Dermis microvascular lymphatic vessel endothelial cell (primary cell): Measurements from ENCODE around the gene C17orf50. TPM values are rescaled to one million over a fixed set of nuclear protein-coding genes. Genes with fewer than 3 reads are reported as not detected.

Experiments
- DNase-seq, 2 donors: peaks; one replicate each; pipeline versions ENCODE4 v3.0.0 to v3.0.0-alpha.2; 2010; ENCODE audit warnings: low read depth in 2 of 2
- total RNA-seq: library from RNA; depleted of rRNA; stranded (reverse); fragments of >200 nt; gene quantifications from 2 replicates; pipeline ENCODE4 v1.2.1, GENCODE V29; 2014

C17orf50 gene
- total RNA-seq, 1 donor from 2014 or later, result not detected

DNA sequence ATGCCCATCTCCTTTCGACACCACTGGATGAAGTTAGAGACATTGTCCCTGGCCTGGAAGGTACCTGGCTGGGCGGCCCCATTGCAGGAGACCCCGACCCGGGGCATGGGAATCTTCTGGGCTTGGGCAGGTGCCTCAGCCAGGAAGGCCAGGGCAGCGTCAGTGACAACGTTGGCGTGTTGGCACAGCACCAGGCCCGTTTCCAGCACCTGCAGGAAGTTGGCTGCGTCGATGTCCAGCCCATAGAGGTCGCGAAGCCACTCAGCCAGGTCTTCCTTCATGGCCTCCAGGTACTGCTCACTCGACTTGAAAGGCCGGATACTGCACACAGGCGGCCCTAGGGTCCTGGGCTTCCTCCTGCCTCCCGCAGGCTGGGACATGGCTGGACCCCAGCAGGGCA, 8.2 kb upstream of the C17orf50 start:
- peak in 1 of 2 donors; percentile 30 for DNase-seq

DNA sequence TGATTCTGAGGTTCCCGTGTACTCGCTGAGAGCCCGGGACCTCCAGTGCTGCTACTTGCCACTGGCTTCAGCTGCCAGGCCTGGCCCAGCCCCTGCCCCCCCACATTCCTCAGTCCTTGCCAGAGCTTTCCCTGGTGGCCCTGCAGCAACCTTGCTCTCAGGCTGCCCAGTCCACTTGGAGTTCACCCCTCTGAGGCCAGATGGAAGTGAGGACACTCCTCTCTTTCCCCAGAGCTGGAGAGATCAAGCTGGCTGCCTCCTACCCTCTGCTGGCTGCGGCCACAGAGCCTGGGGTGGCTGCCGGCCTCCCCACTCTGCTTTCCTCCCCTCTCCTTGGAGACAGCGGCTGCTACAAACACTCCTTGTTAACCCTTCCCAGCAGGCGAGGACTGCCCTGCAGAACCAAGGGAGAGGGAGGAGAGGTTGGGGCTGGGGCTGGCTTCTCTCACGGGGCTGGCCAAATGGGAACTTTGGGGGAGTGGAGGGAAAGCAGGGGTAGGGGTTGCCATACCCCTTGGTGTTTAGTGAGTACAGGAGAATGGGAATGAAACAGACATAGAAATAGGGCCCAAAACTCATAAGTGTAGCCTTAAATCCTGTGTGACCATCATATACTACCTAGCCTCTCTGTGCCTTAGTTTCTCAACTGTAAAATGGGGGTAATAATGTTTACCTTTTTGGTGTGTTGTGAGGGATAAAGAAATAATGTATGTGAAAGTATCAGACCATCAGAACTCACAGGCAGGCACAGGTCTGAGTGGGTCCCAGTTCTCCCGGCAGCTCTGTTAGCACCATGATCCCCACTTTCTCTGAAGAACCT, 7.5 kb upstream of the C17orf50 start, which contains the start of gene GAS2L2:
TSS of gene GAS2L2 (minus strand) at position 295 of the 820 bp plus-strand sequence. CDS start 389 bp downstream, outside the sequence.
- no peak for DNase-seq

DNA sequence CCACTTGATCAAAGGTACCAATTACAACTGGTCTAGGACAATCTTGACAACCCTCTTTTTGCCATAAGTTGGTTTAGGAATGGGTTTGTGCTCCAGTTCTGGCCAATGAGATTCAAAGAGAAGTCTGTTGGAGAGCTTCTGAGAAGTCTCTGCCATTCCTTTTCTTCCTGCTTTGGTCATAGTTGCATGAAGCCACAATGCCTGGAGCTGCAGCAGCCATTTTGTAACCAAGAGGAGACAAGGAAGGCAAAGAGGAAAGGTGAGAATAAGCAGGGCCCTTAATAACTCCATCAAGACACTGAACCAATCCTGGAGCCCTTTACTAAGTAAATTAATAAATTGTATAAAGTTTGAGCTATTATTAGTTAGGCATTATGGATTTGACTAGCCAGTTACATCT, 3.4 kb upstream of the C17orf50 start:
- no peak for DNase-seq

DNA sequence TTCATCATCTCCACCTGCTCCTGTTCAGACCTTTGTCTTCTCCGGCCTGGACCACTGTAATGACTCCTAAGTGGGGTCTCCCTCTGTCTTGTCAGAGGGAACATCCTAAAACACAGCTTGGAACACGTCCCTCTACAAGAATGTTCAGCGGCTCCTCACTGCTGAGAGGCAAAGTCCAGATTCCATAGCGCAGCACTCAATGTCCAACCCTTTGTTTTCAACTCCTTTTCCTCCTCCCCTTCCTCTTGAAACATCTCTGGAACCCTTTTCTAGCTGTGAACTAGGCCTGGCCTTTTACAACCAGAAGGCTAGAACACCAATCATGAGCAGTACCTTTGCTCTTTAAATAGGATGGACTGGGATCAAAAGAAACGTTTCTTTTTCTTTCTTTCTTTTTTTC, 914 bp downstream of the C17orf50 start:
- DNase-seq, result no peak

DNA sequence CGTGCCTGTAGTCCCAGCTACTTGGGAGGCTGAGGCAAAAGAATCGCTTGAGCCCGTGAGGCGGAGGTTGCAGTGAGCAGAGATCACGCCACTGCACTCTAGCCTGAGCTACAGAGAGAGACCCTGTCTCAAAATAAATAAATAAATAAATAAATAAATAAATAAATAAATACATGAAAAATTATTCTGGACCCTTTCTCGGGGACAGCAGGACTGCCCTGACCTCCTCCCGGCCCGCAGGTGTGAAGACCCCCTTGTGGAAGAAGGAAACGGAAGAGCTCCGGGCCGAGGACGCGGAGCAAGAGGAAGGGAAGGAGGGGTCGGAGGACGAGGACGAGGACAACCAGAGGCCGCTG, 3.1 kb downstream of the C17orf50 start:
- DNase-seq, result no peak

DNA sequence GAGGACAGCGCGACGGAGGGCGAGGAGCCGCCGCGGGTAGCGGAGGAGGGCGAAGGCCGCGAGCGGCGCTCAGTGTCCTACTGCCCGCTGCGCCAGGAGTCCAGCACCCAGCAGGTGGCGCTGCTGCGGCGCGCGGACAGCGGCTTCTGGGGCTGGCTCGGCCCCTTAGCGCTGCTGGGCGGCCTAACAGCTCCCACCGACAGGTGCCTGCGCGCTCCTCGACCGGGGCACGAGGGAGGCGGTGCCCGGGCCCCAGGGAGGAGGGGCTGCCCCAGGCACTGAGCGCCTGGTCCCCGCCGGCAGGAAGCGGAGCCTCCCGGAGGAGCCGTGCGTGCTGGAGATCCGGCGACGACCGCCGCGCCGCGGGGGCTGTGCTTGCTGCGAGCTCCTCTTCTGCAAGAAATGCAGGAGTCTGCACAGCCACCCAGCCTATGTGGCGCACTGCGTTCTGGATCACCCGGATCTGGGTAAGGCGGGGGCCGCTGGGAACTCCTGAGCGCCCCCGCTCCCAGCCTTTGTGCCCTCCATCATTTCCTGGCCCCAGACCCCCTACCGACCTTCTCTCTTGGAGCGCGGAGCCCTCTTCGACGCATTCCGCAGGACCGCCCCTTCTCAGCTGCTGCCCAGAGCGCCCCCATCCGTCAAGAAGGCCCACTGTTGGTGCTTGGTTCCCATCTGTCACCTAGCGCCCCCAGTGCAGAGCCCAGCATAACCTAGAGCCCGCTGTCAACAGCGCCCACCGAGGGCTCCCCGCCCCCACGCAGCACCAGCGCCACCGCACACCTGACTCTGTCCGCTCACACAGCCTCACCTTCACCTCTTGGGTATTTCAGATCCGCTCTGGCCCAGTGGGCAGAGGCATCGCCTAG, 3.7 kb downstream of the C17orf50 start:
- DNase-seq, result peak; percentile 65 to 91

DNA sequence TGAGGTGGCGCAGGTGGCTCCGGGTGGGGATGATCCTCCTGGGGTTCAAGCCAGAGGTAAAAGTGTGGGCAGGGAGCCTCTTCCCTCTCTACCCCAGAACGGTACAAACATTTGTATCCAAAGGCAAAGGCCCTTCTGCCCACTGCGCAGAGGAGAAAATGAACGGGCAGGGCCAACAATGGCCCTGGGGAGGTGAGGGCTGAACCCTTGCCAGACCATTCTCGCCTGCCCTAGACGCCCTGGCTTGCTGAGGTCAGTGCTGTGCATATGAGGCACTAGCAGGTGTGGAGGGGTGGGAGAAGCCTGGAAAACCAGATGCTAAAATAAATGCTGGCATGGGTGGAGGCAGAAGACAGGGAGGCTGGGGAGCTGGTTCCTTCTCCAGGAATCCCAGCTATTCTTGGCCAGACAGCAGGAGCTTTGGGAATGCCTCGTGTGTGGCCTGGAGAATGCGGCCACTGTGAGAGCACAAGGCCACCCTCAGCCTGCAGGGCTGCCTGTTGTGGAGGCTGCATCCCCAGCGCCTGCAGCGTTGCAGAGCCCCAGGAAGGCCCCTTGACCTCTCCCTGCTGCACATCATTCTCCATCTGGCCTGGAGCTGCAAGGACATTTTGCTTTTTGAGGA, 4.5 kb downstream of the C17orf50 start:
- DNase-seq, result no peak

DNA sequence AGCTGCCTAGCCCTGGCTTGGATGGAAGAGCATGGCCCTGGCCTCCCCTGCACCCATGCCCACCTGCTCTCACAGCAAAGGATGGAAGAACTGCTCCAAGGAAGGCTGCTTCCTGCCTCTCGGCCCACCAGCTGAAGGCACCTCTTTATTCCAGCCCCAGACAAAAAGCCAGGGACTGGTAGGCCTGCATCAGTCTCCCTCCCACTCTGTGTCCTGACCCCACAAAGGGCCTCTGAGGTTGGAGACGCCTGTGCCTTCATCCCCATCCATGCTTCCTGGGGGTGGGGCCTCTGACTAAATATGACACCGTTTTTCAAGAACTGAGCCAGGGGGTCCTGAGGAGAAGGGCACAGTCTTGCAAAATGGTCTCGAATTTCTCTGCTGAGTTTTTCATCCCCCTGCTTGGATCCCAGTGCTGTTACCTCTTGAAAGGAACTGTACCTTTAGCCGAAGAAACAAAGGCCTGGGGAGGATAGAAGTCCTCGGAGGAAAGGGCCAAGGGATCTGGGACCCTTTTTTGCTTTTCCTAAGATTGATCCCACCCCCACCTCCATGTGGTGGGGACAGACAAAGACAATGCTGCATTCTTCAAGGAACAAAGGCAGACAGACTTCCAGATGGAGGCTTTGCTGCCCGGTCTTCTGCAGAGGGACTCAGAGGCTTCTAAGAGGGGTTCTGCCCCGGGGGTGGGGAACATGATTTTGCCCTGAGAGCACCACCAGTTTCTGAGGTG, 5.2 kb downstream of the C17orf50 start:
- no peak for DNase-seq

DNA sequence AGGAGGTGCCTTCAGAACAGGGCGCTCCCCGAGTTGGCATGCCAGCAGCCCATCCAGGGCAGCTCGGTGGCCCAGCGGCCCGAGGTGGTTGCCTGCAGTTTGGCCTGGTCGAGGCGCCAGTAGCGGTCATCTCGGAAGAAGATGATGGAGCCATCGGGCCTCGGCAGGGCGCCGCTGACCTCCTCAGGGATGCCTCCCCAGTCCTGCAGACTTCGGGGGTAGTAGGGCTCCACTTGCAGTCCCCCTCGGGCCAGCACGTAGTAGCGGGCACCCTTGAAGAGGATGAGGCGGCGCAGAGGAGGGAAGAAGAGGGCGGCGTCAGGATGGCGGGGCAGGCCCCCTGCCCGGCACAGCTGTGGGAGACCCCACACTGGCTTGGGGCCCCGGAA, 5.8 kb downstream of the C17orf50 start:
- DNase-seq, result no peak

DNA sequence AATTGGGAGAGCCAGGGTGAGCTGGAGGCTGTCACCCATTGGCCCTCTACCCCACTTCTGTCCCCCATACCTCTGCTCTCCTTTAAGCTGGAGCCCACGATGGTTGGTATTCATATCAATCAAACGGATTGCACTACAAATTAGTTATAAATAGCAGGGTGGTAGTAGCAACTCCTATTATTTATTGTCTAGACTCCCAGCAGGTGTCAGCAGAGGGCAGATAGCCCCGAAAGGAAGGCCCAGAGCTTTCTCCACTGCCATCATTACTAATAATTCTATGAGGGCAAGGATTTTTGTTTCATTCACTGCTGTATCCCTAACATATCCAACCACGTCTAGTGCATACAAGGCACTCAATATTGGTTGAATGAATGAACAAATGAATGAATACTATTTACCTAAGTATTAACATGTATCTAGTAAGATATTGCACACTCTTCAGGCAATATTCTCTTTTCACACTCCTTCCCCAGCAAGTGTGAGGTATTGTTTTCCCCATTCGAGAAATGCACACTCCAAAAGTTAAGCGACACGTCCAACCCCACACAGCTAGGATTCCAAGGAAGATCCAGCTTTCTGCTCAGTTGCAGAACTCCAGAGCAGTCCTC, 6.3 kb downstream of the C17orf50 start:
- peak in 1 of 2 donors; percentile 58 for DNase-seq

DNA sequence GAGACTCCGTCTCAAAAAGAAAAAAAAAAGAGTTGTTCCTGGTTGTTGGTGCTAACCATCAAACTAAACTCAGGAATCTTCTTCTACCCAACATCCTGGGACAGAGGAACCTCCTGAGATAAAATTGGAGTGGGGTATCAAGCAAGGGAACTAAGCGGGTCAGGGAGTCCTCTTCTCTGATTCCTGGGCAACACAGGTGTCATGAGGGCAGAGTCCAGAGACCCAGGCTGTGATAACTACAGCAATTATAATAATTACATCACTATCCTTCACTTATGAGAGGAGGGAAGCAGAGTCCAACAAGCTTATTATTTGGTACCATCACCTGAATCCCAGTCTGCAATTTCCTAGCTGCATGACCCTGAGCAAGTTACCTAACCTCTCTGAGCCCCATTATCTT, 8.1 kb downstream of the C17orf50 start:
- DNase-seq, result no peak

DNA sequence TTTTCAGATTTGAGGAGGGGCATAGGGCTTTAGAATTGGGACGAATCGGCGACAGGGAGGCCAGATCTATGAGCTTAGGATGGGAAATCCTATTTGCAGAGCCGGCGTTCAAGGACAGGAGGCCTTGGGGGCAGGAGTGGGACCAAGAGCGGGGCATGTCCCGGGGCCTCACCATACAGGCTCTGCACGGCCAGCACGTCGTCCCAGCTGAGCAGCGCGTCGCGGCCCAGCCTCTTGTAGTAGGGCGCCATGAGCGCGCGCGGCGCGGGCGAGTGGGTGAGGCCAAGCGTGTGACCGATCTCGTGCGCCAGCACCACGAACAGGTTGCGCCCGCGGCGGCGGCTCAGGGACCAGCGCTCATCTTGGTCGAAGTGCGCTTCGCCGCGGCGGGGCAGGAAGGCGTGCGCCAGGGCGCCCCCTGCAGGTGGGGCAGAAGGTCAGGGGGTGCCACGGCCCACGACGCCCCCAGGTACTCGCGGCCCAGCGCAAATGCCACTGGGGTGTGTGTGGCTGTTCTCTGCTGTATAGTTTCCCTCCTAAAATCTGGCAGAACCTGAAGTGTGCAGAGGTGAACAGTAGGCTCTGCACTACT, 9.3 kb downstream of the C17orf50 start:
- no peak for DNase-seq

DNA sequence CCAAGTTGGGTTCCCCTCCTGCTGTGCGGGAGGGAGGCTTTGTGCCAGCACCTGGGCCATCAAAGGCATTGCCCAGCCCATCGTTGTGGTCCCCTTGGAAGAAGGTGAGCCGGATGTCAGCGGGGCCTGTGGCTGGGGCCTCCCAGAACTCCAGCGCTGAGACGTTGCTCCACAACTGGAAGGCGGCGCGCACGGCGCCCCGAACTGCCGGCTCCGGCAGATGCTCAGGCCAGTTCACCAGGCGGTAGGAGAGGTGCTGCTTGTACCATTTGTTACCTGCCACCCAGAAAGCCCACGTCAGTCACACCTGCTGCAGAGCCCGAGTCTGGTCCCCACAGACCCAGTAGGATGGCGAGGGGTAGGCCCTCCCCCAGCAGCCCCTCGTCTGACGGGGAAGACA, 12.4 kb downstream of the C17orf50 start:
- DNase-seq, result no peak

DNA sequence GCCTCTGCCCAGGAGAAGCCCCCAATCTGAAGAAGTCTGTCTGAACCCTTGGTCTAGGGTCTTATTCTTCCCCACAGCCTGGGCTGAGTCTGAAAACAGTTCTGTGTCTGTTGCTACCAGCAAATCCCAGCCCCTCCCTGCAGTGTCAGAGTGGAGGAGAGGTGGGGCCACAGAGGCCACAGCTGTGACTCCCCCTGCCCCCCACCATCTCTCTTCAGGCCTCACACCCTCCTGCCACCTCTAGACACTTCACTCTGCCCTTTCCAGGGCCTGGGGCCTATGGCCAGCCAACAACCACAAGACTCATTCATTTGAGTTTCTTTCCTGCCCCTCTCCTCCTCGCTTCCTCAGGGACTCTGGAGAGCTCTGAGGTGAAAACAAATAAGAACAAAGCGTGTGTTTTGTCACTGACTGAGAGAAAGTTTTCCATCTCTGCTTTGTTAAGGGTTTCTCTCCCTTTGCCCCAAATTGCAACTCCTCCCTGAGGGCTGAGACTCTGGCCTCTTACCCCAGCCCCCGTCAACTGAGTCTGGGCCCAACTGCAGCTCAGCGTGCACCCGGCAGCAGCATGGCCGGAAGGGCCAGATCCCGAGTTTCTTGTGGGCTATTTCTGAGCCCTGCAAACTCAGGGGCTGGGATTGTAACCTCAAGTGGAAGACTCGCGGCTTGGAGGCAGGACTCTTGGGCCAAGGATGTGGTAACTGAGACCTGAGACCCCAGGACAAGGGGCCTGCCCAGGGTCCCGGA, 13.2 kb downstream of the C17orf50 start:
- peak in 1 of 2 donors; percentile 36 for DNase-seq

DNA sequence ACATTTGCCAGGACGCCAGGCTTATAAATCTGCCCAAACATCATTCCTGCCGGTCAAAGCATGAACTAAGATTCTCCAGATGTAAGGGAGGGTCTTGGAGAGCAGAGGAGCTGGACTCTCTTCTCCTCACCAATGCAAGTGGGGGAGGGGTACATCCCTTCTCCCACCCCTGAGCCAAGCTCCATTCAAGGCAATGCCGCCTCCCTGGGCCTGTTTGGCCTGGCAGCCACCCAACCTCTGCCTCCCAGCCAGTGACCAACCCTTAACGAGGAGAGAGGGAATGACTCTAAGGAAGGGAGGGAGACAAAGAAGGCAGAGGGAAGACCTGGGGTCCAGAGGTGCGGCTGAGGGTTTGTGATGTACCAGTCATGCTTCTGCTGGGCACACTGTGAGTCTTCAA, 13.8 kb downstream of the C17orf50 start:
- peak in 1 of 2 donors; percentile 19 for DNase-seq

DNA sequence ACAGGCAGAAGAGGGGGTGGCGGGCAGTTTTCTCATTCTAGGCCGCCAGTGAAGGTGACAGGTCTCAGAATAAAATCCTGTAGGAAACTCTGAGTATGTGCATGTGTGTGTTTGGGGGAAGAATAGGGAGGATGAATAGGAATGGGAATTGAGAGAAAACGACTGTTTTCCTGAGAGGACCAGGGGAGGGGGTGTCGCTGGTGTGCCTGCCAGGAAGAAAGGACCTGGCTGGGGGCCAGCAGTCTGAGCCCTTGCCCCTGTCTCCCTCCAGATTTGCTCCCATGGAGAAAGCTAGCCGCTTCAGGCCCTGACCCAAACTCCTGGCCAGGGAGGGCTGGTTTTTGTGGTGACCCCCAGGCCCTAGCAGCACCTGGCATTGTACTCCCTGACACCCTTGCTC, 14.4 kb downstream of the C17orf50 start:
- no peak for DNase-seq

DNA sequence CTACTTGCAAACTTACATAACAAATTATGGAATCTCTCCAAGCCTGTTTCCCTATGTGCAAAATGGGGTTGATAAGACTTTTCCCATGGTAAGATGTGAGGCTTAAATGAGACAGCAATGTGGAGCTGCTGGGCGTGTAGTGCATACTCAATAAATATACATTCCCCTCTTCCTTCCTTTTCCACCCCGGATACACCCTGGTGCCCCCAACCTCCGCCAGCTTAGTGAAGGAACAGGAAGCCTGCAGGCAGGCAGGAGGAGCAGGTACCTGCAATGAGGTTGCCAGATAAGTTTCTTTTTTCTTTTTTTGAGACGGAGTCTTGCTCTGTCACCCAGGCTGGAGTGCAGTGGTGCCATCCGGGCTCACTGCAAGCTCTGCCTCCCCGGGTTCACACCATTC, 14.9 kb downstream of the C17orf50 start:
- no peak for DNase-seq

DNA sequence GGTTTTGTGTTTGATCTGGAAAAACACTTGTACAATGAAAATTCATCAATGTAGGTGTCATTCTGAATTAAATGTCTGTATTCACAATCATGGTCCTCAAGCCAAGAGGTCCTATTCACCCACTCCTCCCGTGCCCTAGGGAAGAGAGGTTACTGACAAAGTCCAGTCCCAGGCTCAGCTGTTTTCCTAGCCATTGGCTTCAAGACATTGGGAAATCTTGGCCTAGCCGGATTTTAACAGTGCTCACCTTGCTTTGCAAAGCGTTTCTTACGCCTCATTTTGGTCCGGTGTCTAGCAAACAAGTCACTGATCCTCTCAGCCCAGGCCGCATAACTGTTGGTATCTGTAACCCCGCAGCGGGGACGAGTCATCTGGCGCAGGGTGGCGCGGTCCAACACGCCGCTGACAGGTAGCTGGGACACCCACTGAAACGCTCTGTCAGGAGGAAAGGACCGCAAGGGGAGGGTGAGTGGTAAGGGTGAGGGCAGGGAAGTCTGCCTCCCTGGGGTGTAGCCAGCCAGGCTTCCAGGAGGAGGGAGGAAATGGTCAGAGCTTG, 18.0 kb downstream of the C17orf50 start:
- no peak for DNase-seq

DNA sequence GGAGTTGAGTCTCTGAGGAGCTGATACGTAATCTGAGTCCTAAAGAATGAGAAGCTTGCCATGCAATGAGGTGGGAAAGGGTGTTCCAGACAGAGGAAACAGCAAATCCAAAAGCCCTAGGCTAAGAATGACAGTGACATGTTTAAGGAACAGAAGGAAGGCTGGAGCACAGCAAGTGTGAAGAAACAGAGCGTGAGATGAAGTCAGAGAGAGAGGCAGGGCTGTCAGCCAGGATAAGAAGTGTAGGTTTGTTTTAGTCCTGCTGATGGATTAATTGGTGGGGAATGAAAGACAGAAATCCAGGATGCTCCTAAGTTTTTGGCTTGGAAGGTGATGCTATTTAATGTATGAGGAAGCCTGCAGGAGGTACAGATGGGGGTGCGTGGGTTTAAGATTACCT, 20.3 kb downstream of the C17orf50 start:
- DNase-seq, result no peak

DNA sequence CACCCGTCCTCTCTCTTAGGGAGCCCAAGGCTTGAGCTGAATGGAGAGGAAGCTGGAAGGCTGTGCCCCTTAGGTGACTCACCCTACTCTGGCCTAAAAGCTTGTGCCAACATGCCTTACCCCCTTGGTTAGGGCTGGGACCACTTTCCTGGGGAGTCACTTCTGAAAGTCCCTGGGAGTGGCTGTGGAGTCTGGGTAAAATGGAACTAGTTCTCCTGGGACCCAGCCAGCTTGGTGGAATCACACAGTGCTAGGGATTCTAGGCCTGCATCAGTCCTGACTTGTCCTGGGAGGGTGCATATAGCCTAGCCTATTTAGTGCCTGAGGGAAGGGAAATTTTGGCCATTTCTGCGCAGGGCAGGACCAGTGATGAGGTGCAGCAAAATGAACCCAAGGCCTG, 24.2 kb downstream of the C17orf50 start:
- no peak for DNase-seq
